Measurements from ENCODE around the gene ADAMTSL2.

Gene ADAMTSL2

GRCh38 chr9:133590231-133590855, 55.8 kb downstream of the ADAMTSL2 start:
- H3K4me3 ChIP-seq, result no peak overlapping the region
- TF ChIP-seq POLR2AphosphoS5 (IDR thresholded peaks at IDR 0.05; ENCODE audit: borderline replicate concordance, low read depth, low read length), result no peak
- TF ChIP-seq EZH2 (IDR thresholded peaks at IDR 0.05), result no peak
- TF ChIP-seq FOXP2 (optimal IDR thresholded peaks at IDR 0.05; ENCODE audit: control extremely low read depth, extremely low read length, insufficient read depth), result no peak

GRCh38 chr9:133591116-133591910, 56.8 kb downstream of the ADAMTSL2 start:
- no peak overlapping the region for H3K27ac ChIP-seq
- 0 out of 2 replicates have a peak, but pooled peaks cover 5% of the 10 kb centered on the region for H3K9me3 ChIP-seq (ENCODE audit: low read depth, low read length)
- H3K36me3 ChIP-seq (ENCODE audit: insufficient read depth, low read length), result no peaks in the 10 kb centered on the region
- no peak overlapping the region for H3K9ac ChIP-seq (ENCODE audit: insufficient read length)
- TF ChIP-seq FOXP2 (optimal IDR thresholded peaks at IDR 0.05; ENCODE audit: control extremely low read depth, extremely low read length, insufficient read depth) (no peak), POLR2AphosphoS5 (IDR thresholded peaks at IDR 0.05; ENCODE audit: borderline replicate concordance, low read depth, low read length) (no peak), EZH2 (IDR thresholded peaks at IDR 0.05) (no peak)
- H3K4me3 ChIP-seq, result no peak overlapping the region
- DNase-seq (ENCODE audit: low read depth, low spot score), result no peak

More at GRCh38 chr9:133590231-133590855, 55.8 kb downstream of the ADAMTSL2 start:
- Histone ChIP-seq H3K36me3 (ENCODE audit: insufficient read depth, low read length) (no peaks in the 10 kb centered on the region), H3K27ac (no peak overlapping the region), H3K9ac (ENCODE audit: insufficient read length) (no peak overlapping the region), H3K9me3 (ENCODE audit: low read depth, low read length) (0 out of 2 replicates have a peak, but pooled peaks cover 5% of the 10 kb centered on the region)
- no peak for DNase-seq (ENCODE audit: low read depth, low spot score)

- H3K9me3 ChIP-seq (ENCODE audit: low read depth, low read length), result 0 out of 2 replicates have a peak, but pooled peaks cover 5% of the 10 kb centered on the region
- H3K27ac ChIP-seq, result no peak overlapping the region
- DNase-seq (ENCODE audit: low read depth, low spot score), result no peak
- no peak for TF ChIP-seq FOXP2 (optimal IDR thresholded peaks at IDR 0.05; ENCODE audit: control extremely low read depth, extremely low read length, insufficient read depth)
- TF ChIP-seq POLR2AphosphoS5 (IDR thresholded peaks at IDR 0.05; ENCODE audit: borderline replicate concordance, low read depth, low read length), result no peak
- TF ChIP-seq EZH2 (IDR thresholded peaks at IDR 0.05), result no peak
- no peak overlapping the region for H3K9ac ChIP-seq (ENCODE audit: insufficient read length)
- H3K4me3 ChIP-seq, result no peak overlapping the region
- no peaks in the 10 kb centered on the region for H3K36me3 ChIP-seq (ENCODE audit: insufficient read depth, low read length)
Measured at GRCh38 chr9:133591985-133592384, 57.5 kb downstream of the ADAMTSL2 start.

- no peak overlapping the region for H3K9ac ChIP-seq (ENCODE audit: insufficient read length)
- no peak for DNase-seq (ENCODE audit: low read depth, low spot score)
- no peak overlapping the region for H3K27ac ChIP-seq
- no peak overlapping the region for H3K4me3 ChIP-seq
- TF ChIP-seq EZH2 (IDR thresholded peaks at IDR 0.05), result no peak
- no peak for TF ChIP-seq FOXP2 (optimal IDR thresholded peaks at IDR 0.05; ENCODE audit: control extremely low read depth, extremely low read length, insufficient read depth)
- TF ChIP-seq POLR2AphosphoS5 (IDR thresholded peaks at IDR 0.05; ENCODE audit: borderline replicate concordance, low read depth, low read length), result no peak
- 0 out of 2 replicates have a peak, but pooled peaks cover 6% of the 10 kb centered on the region for H3K9me3 ChIP-seq (ENCODE audit: low read depth, low read length)
- no peaks in the 10 kb centered on the region for H3K36me3 ChIP-seq (ENCODE audit: insufficient read depth, low read length)
Measured at GRCh38 chr9:133592731-133593409, 58.4 kb downstream of the ADAMTSL2 start.

- no peak for DNase-seq (ENCODE audit: low read depth, low spot score)
Measured at GRCh38 chr9:133593587-133594253, 59.2 kb downstream of the ADAMTSL2 start.

GRCh38 chr9:133594310-133594709, 59.8 kb downstream of the ADAMTSL2 start:
- H3K9me3 ChIP-seq (ENCODE audit: low read depth, low read length), result 0 out of 2 replicates have a peak, but pooled peaks cover 5% of the 10 kb centered on the region
- DNase-seq (ENCODE audit: low read depth, low spot score), result no peak
- no peak overlapping the region for H3K27ac ChIP-seq
- no peak overlapping the region for H3K9ac ChIP-seq (ENCODE audit: insufficient read length)
- H3K36me3 ChIP-seq (ENCODE audit: insufficient read depth, low read length), result no peaks in the 10 kb centered on the region
- TF ChIP-seq POLR2AphosphoS5 (IDR thresholded peaks at IDR 0.05; ENCODE audit: borderline replicate concordance, low read depth, low read length) (no peak), EZH2 (IDR thresholded peaks at IDR 0.05) (no peak), FOXP2 (optimal IDR thresholded peaks at IDR 0.05; ENCODE audit: control extremely low read depth, extremely low read length, insufficient read depth) (no peak)
- no peak overlapping the region for H3K4me3 ChIP-seq

More at GRCh38 chr9:133593587-133594253, 59.2 kb downstream of the ADAMTSL2 start:
- Histone ChIP-seq H3K4me3 (no peak overlapping the region), H3K9ac (ENCODE audit: insufficient read length) (no peak overlapping the region), H3K36me3 (ENCODE audit: insufficient read depth, low read length) (no peaks in the 10 kb centered on the region), H3K9me3 (ENCODE audit: low read depth, low read length) (0 out of 2 replicates have a peak, but pooled peaks cover 6% of the 10 kb centered on the region), H3K27ac (no peak overlapping the region)
- TF ChIP-seq FOXP2 (optimal IDR thresholded peaks at IDR 0.05; ENCODE audit: control extremely low read depth, extremely low read length, insufficient read depth), result no peak

GRCh38 chr9:133595910-133596309, 61.4 kb downstream of the ADAMTSL2 start:
- H3K27ac ChIP-seq, result no peak overlapping the region
- no peak for TF ChIP-seq FOXP2 (optimal IDR thresholded peaks at IDR 0.05; ENCODE audit: control extremely low read depth, extremely low read length, insufficient read depth)
- TF ChIP-seq POLR2AphosphoS5 (IDR thresholded peaks at IDR 0.05; ENCODE audit: borderline replicate concordance, low read depth, low read length), result no peak
- TF ChIP-seq EZH2 (IDR thresholded peaks at IDR 0.05), result no peak
- no peaks in the 10 kb centered on the region for H3K36me3 ChIP-seq (ENCODE audit: insufficient read depth, low read length)
- H3K9ac ChIP-seq (ENCODE audit: insufficient read length), result no peak overlapping the region
- H3K9me3 ChIP-seq (ENCODE audit: low read depth, low read length), result 0 out of 2 replicates have a peak, but pooled peaks cover 5% of the 10 kb centered on the region
- H3K4me3 ChIP-seq, result no peak overlapping the region
- no peak for DNase-seq (ENCODE audit: low read depth, low spot score)
